ENCODE measurements around the gene STIM2. TPM values are rescaled to one million over a fixed set of nuclear protein-coding genes. Genes with fewer than 3 reads are reported as not detected.

Gene STIM2
- total RNA-seq, 2 experiments from 2014 or later, result 40.5 to 43.1 TPM

DNA sequence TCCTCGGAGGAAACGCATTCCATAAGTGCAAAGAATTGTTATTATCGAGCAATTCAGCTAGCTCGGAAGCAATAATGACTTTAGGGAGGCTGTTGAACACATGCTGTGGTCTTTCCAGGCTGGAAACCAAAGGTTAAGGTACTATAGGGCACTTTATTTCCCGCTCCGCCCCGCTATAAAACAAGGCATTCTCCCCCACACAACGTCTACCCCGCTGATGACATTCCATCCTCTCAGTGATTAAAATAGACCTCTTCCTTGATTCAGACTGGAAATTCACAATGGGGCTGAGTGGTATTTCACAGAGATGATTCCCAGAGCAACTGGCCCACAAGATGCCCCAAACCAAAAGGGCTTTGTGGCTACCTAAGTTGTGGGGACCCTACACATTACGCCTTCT, 196.4 kb downstream of the STIM2 start:
- Mint-ChIP-seq H3K27ac (no peak overlapping the region), H3K4me1 (ENCODE audit: low read depth) (peaks cover 4% of the 10 kb centered on the region), H3K36me3 (ENCODE audit: low read depth) (no peaks in the 10 kb centered on the region), H3K4me3 (no peak overlapping the region), H3K9me3 (no peaks in the 10 kb centered on the region), H3K27me3 (ENCODE audit: low read depth) (peaks cover 19% of the 10 kb centered on the region)
- CTCF ChIA-PET, result no interaction called here
- intact Hi-C loops (cut with micrococcal nuclease), result no loop called here
- no peak for DNase-seq

DNA sequence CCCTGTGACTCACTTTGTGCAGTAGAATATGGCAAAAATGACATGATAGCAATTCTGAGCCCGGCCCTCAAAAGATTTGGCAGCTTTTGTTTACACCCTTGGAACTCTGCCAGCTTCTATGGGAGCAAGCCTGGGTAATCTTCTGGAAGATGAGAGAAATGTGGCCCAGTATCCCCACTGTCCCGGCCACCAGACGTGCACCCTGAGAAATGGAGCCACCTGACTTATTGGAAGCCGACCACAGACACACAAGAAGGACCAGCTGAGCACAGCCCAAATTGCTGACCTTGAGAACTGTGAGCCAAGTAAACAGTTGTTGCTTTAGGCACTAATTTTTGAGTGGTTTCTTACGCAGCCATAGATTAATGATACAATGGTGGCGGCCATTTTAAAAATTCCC, 197.0 kb downstream of the STIM2 start:
- Mint-ChIP-seq H3K4me1 (ENCODE audit: low read depth) (peaks cover 4% of the 10 kb centered on the region), H3K27me3 (ENCODE audit: low read depth) (peaks cover 16% of the 10 kb centered on the region), H3K9me3 (no peaks in the 10 kb centered on the region), H3K27ac (no peak overlapping the region), H3K36me3 (ENCODE audit: low read depth) (no peaks in the 10 kb centered on the region), H3K4me3 (no peak overlapping the region)
- CTCF ChIA-PET, result no interaction called here
- DNase-seq, result no peak
- intact Hi-C loops (cut with micrococcal nuclease), result no loop called here

DNA sequence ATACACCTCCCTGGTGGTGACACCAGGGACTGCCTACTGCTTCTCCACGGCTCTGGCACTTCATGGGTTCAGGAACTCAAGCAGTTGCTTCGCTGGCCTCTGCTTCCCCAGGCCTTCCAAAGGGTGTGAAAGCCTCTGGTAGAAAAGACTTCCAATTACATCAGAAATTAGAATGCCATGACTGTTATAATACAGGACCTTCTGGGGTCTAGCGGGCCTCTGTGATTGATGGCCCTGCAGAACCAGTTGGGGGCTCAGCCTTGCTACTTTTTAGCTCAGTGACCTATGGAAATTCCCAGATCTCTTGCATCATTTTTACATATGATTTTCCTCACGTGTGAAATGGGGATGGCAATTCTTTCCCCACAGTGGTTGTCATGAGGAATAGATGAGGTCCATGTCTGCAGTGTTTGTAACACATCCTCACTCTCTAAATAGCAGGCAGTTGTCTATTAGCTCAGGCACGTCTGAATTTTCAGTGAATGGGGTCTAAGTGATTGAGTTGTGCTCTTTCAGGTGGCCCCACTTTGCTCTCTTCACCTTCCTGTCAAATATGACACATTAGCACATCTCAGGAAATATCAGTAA, 198.3 kb downstream of the STIM2 start:
- intact Hi-C loops (cut with micrococcal nuclease), result no loop called here
- Mint-ChIP-seq H3K9me3 (no peaks in the 10 kb centered on the region), H3K4me1 (ENCODE audit: low read depth) (peaks cover 4% of the 10 kb centered on the region), H3K4me3 (no peak overlapping the region), H3K27ac (no peak overlapping the region), H3K36me3 (ENCODE audit: low read depth) (no peaks in the 10 kb centered on the region), H3K27me3 (ENCODE audit: low read depth) (peaks cover 13% of the 10 kb centered on the region)
- CTCF ChIA-PET, result interaction anchor here (1.4 kb wide), 1 partner anchor 10 kb away, joined by 5 read pairs; no protein-coding TSS in a partner anchor
- DNase-seq, result no peak

DNA sequence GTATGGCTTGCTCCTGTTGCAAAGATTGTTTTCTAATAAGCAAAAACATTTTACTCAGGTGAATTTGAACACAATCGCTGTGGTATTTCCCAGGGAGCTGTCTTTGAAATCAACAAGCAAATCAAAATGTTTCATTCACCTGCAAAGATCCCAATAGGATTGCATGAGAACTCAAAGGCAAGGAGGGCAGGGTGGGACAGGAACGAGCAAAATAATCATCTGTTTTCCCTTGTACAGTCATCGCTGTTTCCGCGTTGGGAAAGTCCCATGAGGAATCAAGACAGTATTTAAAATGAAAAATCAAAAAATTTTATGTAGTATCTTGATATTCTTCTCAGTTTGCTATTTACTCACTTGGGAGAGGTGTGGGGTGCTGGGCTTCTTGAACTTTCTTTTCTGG, 198.8 kb downstream of the STIM2 start:
- intact Hi-C loops (cut with micrococcal nuclease), result no loop called here
- peaks cover 4% of the 10 kb centered on the region for H3K4me1 Mint-ChIP-seq (ENCODE audit: low read depth)
- no peak overlapping the region for H3K27ac Mint-ChIP-seq
- H3K27me3 Mint-ChIP-seq (ENCODE audit: low read depth), result peaks cover 13% of the 10 kb centered on the region
- DNase-seq, result no peak
- H3K36me3 Mint-ChIP-seq (ENCODE audit: low read depth), result no peaks in the 10 kb centered on the region
- no peak overlapping the region for H3K4me3 Mint-ChIP-seq
- CTCF ChIA-PET, result interaction anchor here (1.4 kb wide), 1 partner anchor 11 kb away, joined by 5 read pairs; no protein-coding TSS in a partner anchor
- H3K9me3 Mint-ChIP-seq, result no peaks in the 10 kb centered on the region

DNA sequence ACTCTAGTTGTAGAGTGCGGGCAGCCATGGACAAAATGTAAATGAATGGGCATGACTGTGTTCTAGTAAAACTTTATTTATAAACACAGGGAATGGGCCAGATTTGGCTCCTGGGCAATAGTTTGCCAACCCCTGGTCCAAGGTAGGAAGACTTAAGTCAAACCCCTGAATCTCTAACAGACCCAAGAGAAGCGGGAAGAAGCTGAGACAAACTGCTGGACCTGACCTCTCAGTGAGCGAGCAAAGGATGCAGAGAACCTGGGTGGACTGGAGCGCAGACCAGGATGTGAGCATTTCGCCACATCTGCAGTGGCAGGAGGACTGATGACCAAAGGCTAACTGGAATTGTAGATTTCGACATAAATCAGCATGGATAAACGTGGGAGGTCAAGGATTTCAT, 201.6 kb downstream of the STIM2 start:
- H3K4me3 Mint-ChIP-seq, result no peak overlapping the region

DNA sequence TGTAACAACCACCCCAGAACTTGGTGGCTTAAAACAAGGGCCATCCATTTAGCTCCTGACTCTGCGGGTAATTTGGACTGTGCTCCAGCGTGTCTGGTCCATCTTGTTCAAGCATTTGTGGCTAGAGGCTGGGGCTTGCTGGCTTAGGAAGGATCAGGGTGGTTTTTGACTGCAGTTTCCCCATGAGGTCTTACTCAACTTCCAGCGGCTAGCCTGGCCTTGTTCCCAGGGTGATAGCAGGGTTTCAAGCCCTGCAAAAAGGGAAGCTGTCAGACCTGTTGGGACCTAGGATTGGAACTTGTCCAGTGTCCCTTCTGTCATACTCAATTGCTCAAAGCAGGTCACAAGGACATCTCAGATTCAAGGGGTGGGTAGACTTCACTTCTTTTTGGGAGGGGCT, 205.9 kb downstream of the STIM2 start:
- Mint-ChIP-seq H3K9me3 (no peaks in the 10 kb centered on the region), H3K27me3 (ENCODE audit: low read depth) (peaks cover 5% of the 10 kb centered on the region), H3K27ac (no peak overlapping the region), H3K4me1 (ENCODE audit: low read depth) (no peaks in the 10 kb centered on the region), H3K36me3 (ENCODE audit: low read depth) (no peaks in the 10 kb centered on the region), H3K4me3 (no peak overlapping the region)
- intact Hi-C loops (cut with micrococcal nuclease), result no loop called here
- CTCF ChIA-PET, result no interaction called here
- DNase-seq, result no peak

More for the DNA sequence above, 201.6 kb downstream of the STIM2 start:
- H3K4me1 Mint-ChIP-seq (ENCODE audit: low read depth), result peaks cover 4% of the 10 kb centered on the region
- CTCF ChIA-PET, result no interaction called here
- no peak overlapping the region for H3K27ac Mint-ChIP-seq
- H3K9me3 Mint-ChIP-seq, result no peaks in the 10 kb centered on the region
- intact Hi-C loops (cut with micrococcal nuclease), result no loop called here
- H3K27me3 Mint-ChIP-seq (ENCODE audit: low read depth), result peaks cover 6% of the 10 kb centered on the region
- no peaks in the 10 kb centered on the region for H3K36me3 Mint-ChIP-seq (ENCODE audit: low read depth)
- no peak for DNase-seq

DNA sequence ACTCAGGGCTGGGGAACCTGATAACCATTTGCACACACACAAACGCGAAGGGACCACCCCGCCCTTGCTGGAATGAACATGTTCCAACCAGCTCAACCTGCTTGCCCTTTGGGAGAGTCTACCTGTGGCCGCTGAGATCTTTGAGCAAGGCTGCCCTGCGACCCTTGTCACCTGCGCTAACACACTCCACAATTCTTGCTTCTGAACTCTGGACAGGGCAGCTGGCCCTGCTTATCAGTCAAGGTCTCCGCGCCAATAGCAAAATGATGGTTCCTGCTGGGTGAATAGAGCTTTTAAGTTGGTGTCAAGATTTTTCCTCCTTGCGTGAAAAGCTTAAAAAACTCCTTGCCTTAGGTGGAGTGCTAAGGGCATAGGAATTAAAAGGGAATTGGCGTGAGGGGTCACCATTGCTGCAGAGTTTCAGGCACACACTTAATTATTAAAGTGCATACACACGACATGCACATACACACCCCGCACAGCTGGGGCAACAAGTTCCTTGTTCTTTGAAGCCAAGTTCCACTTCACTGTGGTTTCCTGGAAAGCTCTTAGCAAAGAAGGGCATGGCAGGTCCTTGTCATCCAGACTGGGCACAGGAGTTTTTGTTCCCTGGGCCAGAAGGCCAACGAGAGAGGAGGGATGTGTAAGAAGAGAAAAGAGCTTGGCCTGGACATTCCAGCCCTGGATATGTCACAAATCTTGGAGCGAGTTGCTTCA, 207.7 kb downstream of the STIM2 start:
- H3K27me3 Mint-ChIP-seq (ENCODE audit: low read depth), result peaks cover 5% of the 10 kb centered on the region
- no peak for DNase-seq
- H3K4me1 Mint-ChIP-seq (ENCODE audit: low read depth), result no peaks in the 10 kb centered on the region
- no peaks in the 10 kb centered on the region for H3K36me3 Mint-ChIP-seq (ENCODE audit: low read depth)
- intact Hi-C loops (cut with micrococcal nuclease), result no loop called here
- CTCF ChIA-PET, result no interaction called here
- no peak overlapping the region for H3K4me3 Mint-ChIP-seq
- H3K27ac Mint-ChIP-seq, result no peak overlapping the region
- H3K9me3 Mint-ChIP-seq, result no peaks in the 10 kb centered on the region

Data from activated naive CD4-positive, alpha-beta T cell treated with anti-CD3 and anti-CD28 coated beads for 36 hours (primary cell).